ENCODE measurements around the gene CD52.

DNA sequence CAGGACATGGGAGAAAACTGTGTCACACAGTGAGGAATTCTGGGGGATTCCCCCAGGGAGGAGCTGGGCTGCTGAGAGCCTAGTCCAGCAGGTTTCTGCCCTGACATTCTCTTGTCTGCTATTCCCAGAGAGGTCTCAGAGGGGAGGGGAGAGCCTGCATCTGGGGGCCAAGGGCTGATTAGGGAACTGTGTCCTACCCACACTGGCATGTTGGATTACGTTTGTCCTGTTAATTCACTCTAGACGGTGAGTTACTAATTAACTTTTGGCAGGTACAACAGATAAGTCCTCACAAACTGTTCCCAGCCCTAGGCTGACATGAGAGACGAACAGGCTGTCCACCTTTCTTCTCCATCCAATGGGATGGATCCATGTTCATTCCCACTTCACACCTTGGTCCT lies 40.5 kb upstream of the CD52 start:
- no peak for TF ChIP-seq RFX5 (IDR thresholded peaks at IDR 0.05; ENCODE audit: low read depth, low read length)
- no peak for TF ChIP-seq POLR2A (IDR thresholded peaks at IDR 0.05; ENCODE audit: low read depth, low read length)
- TF ChIP-seq, protein P1, sequence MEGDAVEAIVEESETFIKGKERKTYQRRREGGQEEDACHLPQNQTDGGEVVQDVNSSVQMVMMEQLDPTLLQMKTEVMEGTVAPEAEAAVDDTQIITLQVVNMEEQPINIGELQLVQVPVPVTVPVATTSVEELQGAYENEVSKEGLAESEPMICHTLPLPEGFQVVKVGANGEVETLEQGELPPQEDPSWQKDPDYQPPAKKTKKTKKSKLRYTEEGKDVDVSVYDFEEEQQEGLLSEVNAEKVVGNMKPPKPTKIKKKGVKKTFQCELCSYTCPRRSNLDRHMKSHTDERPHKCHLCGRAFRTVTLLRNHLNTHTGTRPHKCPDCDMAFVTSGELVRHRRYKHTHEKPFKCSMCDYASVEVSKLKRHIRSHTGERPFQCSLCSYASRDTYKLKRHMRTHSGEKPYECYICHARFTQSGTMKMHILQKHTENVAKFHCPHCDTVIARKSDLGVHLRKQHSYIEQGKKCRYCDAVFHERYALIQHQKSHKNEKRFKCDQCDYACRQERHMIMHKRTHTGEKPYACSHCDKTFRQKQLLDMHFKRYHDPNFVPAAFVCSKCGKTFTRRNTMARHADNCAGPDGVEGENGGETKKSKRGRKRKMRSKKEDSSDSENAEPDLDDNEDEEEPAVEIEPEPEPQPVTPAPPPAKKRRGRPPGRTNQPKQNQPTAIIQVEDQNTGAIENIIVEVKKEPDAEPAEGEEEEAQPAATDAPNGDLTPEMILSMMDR (conservative IDR thresholded peaks at IDR 0.05; ENCODE audit: low read depth, low read length), result no peak
- TF ChIP-seq SMC3 (IDR thresholded peaks at IDR 0.05; ENCODE audit: low read depth, low read length), result no peak
- TF ChIP-seq RCOR1 (IDR thresholded peaks at IDR 0.05; ENCODE audit: insufficient replicate concordance, low read length), result no peak
- TF ChIP-seq, protein P2, sequence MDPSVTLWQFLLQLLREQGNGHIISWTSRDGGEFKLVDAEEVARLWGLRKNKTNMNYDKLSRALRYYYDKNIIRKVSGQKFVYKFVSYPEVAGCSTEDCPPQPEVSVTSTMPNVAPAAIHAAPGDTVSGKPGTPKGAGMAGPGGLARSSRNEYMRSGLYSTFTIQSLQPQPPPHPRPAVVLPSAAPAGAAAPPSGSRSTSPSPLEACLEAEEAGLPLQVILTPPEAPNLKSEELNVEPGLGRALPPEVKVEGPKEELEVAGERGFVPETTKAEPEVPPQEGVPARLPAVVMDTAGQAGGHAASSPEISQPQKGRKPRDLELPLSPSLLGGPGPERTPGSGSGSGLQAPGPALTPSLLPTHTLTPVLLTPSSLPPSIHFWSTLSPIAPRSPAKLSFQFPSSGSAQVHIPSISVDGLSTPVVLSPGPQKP (IDR thresholded peaks at IDR 0.05; ENCODE audit: borderline replicate concordance, low read depth, low read length), result no peak
- TF ChIP-seq MAZ (IDR thresholded peaks at IDR 0.05; ENCODE audit: borderline replicate concordance, low read depth, low read length), result no peak
- no peak for TF ChIP-seq MAFK (IDR thresholded peaks at IDR 0.05; ENCODE audit: low read depth, low read length)
- no peak for TF ChIP-seq BHLHE40 (IDR thresholded peaks at IDR 0.05; ENCODE audit: low read depth, low read length)
- TF ChIP-seq, protein P3, sequence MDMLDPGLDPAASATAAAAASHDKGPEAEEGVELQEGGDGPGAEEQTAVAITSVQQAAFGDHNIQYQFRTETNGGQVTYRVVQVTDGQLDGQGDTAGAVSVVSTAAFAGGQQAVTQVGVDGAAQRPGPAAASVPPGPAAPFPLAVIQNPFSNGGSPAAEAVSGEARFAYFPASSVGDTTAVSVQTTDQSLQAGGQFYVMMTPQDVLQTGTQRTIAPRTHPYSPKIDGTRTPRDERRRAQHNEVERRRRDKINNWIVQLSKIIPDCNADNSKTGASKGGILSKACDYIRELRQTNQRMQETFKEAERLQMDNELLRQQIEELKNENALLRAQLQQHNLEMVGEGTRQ (IDR thresholded peaks at IDR 0.05; ENCODE audit: low read depth, low read length), result no peak
